NB4 (cell line): ENCODE data around the gene MSANTD4.

Experiments used
- DNase-seq: peaks from one replicate; pipeline ENCODE4 v3.0.0; 2010; ENCODE audit warnings: low read depth
- H3K4me3 ChIP-seq: one replicate; pipeline ENCODE4 v1.5.1; 2011; ENCODE audit warnings: mild to moderate bottlenecking, low read depth, low read length, moderate library complexity
- MYC ChIP-seq: IDR thresholded peaks from 2 replicates; pipeline ENCODE4 v1.6.1; 2011; ENCODE audit warnings: low read depth, low read length
- POLR2A ChIP-seq: IDR thresholded peaks from 2 replicates; pipeline ENCODE4 v1.6.1; 2011; ENCODE audit warnings: mild to moderate bottlenecking; ENCODE audit not compliant: insufficient read length; ENCODE audit errors: extremely low read depth
- TF ChIP-seq, protein P1 (sequence below): IDR thresholded peaks from 2 replicates; pipeline ENCODE4 v1.6.1; 2011; ENCODE audit warnings: low read depth, low read length
- TF ChIP-seq, protein P2 (sequence below): IDR thresholded peaks from one replicate; pipeline ENCODE4 v1.5.1; 2012; ENCODE audit warnings: low read depth, low read length

The MSANTD4 gene

DNA sequence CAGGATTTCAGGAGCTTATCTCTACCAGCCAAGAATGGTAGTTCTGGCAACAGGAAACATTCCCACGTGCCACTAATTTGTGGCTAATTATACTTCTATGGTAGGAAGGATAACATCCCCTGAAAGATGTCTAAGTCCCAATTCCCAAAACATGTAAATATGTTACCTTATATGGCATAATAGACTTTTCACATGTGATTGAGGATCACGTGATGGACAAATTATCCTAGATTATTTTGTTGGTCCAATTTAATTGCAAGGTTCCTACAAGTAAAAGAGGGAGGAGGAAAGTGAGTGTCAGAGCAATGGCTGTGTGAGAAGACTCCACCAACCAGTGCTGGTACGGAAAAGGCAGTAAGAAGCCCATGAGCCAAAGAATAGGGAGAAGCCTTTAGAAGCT, 9.9 kb upstream of the MSANTD4 start:
- DNase-seq = no peak
- no peak overlapping the region for H3K4me3 ChIP-seq
- TF ChIP-seq MYC = no peak
- no peak for TF ChIP-seq POLR2A
- TF ChIP-seq, protein P1, sequence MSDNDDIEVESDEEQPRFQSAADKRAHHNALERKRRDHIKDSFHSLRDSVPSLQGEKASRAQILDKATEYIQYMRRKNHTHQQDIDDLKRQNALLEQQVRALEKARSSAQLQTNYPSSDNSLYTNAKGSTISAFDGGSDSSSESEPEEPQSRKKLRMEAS = no peak
- TF ChIP-seq, protein P2, sequence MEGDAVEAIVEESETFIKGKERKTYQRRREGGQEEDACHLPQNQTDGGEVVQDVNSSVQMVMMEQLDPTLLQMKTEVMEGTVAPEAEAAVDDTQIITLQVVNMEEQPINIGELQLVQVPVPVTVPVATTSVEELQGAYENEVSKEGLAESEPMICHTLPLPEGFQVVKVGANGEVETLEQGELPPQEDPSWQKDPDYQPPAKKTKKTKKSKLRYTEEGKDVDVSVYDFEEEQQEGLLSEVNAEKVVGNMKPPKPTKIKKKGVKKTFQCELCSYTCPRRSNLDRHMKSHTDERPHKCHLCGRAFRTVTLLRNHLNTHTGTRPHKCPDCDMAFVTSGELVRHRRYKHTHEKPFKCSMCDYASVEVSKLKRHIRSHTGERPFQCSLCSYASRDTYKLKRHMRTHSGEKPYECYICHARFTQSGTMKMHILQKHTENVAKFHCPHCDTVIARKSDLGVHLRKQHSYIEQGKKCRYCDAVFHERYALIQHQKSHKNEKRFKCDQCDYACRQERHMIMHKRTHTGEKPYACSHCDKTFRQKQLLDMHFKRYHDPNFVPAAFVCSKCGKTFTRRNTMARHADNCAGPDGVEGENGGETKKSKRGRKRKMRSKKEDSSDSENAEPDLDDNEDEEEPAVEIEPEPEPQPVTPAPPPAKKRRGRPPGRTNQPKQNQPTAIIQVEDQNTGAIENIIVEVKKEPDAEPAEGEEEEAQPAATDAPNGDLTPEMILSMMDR = no peak

DNA sequence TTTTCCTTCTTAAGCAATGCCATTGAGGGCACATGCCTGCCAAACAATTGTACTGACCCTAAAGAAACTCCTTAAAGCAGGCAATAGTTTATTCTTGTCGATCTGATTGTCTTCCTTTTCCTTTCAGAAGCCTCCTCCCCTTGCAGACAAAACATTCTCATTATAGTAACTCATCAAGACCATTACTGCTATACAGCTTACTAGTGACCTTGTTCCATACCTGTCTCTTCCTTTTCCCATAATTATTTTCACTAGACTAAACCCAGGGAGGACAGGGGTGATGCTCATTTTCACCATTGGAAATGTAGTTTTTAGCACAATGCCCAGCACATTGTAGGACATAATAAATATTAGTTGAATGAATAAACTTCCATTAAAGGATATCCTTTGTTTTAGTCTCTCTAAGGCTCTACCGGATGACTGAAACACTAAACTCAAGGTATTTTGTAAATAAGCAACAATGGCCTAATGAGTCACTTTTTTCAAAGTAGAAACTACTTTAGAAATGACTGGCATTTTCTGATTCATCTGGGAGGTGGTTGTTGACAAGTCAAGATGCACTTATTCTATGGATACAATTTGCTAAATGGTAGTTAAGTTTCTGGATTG, 9.3 kb upstream of the MSANTD4 start:
- no peak overlapping the region for H3K4me3 ChIP-seq
- no peak for DNase-seq

DNA sequence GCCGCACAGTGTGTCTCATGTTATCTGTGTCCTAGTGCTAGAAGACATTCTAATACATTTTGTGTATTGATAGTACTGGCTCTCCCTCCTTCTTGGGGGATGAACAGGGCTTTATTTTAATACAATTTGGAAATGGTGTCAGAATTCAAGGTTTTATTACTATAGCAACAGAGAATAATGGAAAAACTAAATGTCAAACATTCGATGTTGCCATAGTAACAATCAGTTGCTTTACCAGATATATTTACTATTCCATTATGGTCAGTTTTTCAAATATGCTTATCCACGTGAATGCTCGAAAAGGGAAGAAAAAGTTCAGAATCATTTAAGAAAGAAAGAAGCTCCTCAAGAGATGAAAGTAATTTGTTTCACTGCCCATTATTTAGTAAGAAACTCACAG, 8.6 kb upstream of the MSANTD4 start:
- DNase-seq = no peak
- no peak overlapping the region for H3K4me3 ChIP-seq
- TF ChIP-seq, protein P1 = no peak
- TF ChIP-seq POLR2A (no peak), MYC (no peak)
- TF ChIP-seq, protein P2 = no peak

More for the DNA sequence above, 9.3 kb upstream of the MSANTD4 start:
- TF ChIP-seq, protein P2 = no peak
- TF ChIP-seq, protein P1 = no peak
- no peak for TF ChIP-seq MYC
- no peak for TF ChIP-seq POLR2A

DNA sequence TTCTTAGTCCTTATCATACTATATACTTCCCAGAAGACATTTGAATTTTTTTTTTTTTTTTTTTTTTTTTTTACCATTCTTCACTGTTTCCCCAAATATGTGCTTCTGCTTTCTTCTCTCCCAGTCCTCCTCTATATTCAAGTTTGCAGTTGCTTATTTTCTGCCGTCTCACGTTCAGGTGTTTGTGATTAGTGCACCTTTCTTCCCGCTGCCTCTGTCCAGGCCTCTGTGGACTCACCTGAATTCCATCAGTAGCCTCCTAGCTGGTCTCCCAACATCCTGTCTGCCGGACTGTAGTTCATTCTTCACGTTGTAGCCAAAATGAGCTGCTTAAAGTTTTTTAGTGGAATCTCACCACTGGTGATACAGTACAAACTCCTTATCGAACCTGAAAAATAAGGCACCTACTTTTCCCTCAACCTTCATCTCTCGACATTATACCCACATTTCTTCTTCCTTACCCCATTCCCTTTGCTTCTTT, 795 bp upstream of the MSANTD4 start:
- TF ChIP-seq POLR2A (no peak), MYC (no peak)
- TF ChIP-seq, protein P2 = no peak
- TF ChIP-seq, protein P1 = no peak
- peak; percentile 12 for DNase-seq

DNA sequence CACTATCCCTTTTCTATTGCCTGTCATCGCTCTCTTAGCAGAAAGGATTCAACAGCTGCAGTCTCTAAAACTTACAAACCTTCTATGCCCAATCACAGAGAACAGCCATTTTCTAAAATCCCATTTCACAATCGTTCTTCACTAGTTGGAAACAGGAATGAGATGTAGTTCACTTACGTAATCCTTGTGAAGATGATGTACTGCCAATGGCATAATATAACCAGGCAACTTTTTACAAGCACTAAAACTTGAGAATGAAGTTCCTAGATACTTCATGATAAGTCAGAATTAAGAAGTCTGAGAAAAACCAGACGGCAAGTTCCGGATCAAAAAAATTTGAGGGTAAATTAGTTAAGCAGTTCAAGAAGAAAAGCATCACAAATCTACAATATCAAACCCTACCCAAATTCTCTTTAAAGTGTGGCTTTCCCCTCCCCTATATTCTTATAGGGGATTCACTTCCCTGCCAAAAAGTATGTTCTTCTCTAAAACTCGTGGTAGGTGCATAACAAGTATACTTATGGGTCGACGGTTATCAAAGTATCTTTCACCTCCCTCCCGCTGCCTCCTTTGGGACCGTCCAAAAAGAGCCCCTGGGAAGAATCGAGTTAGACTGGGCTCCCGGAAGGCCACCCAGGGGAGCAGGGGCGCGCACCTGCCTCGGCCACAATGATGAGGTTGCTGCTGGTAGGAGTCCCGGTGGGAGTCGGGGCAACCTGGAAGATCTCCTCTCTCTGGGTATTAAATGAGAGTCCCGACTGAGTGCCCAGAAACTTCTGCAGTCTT, 666 bp downstream of the MSANTD4 start:
- DNase-seq = peak; percentile 50
- TF ChIP-seq, protein P2 = no peak
- peak; percentile 6; the same call in 1 of the 2 replicates for TF ChIP-seq MYC
- TF ChIP-seq, protein P1 = no peak; the same call in 1 of the 2 replicates
- peak overlapping the region; percentile 85 for H3K4me3 ChIP-seq

More for the DNA sequence above, 795 bp upstream of the MSANTD4 start:
- H3K4me3 ChIP-seq = peak overlapping the region; percentile 85
